ENCODE data around the gene PRKCB.
"Not testable (repeated sequence)": the region's sequence is repeated elsewhere in the genome, so short reads cannot be mapped to it uniquely, and the experiment has no call there.

GRCh38 chr16:23916552-23916951, 80.8 kb downstream of the PRKCB start:
- TF ChIP-seq YY1, ZBTB33 (IDR thresholded peaks at IDR 0.05): not testable (repeated sequence)
